Endothelial cell of umbilical vein (primary cell): Measurements from ENCODE around the gene FBXO11. TPM values are rescaled to one million over a fixed set of nuclear protein-coding genes. Genes with fewer than 3 reads are reported as not detected.

Experiments used
- BruUV-seq: library from RNA; stranded (reverse); fragments of 400-500 nt; replicated peaks from 2 replicates; lab custom pipeline; 2021; lab: Mats Ljungman, UMichigan
- CTCF ChIA-PET: fragments of 300-600, 350-600 bp; sonication (Branson Sonifier 250); formaldehyde crosslinking; loops from one replicate; lab custom pipeline; 2021; ENCODE audit warnings: antibody characterized with exemption, inconsistent platforms; lab: Charles Lee
- POLR2A ChIA-PET: fragments of 300-600, 350-600 bp; sonication (Branson Sonifier 250); formaldehyde crosslinking; loops from one replicate; lab custom pipeline; 2021; ENCODE audit warnings: antibody characterized with exemption, inconsistent platforms; lab: Charles Lee
- DNase-seq: peaks from one replicate; pipeline ENCODE4 v3.0.0-alpha.2; 2011; ENCODE audit warnings: low read depth, low spot score
- FAIRE-seq: peaks from 2 replicates; lab custom pipeline; 2011; peaks lifted over from hg19 to GRCh38; lab: Jason Lieb, UNC
- H2AFZ ChIP-seq: 2 replicates; pipeline ENCODE4 v1.6.0; 2012; ENCODE audit warnings: low read depth, low read length, control low read depth, inconsistent platforms
- H3K27ac ChIP-seq: 2 replicates; pipeline ENCODE4 v1.5.1; 2011; ENCODE audit warnings: low read depth, mild to moderate bottlenecking, control low read depth, low read length, moderate library complexity; ENCODE audit not compliant: insufficient read depth
- H3K27me3 ChIP-seq, 2 experiments: 2 replicates each; pipeline versions ENCODE4 v1.6.0 to v1.6.1; 2011; ENCODE audit warnings: low read length in 2 of 2, mixed read lengths in 1 of 2; ENCODE audit not compliant: control insufficient read depth in 2 of 2, insufficient read depth in 2 of 2
- H3K36me3 ChIP-seq, 2 experiments: 2 replicates in 1 of 2; 3 replicates in 1 of 2; pipeline ENCODE4 v1.5.1; 2011; ENCODE audit warnings: low read length in 2 of 2, mild to moderate bottlenecking in 1 of 2, moderate library complexity in 1 of 2; ENCODE audit not compliant: control insufficient read depth in 2 of 2, insufficient read depth in 2 of 2; ENCODE audit errors: extremely low read depth in 1 of 2
- H3K4me1 ChIP-seq: 3 replicates; pipeline ENCODE4 v1.5.1; 2011; ENCODE audit warnings: mild to moderate bottlenecking, low read length; ENCODE audit not compliant: control insufficient read depth, insufficient read depth; ENCODE audit errors: extremely low read depth
- H3K4me2 ChIP-seq: 2 replicates; pipeline ENCODE4 v1.6.1; 2011; ENCODE audit warnings: low read length, control low read depth, mixed read lengths; ENCODE audit not compliant: insufficient read depth
- H3K4me3 ChIP-seq, 3 experiments: fragments of 200-600 bp in 1 of 3; sonication (generic), shearing (Covaris generic) in 1 of 3; replicated peaks in 1 of 3; 2 replicates each; pipeline ENCODE4 v1.5.1; 2011 to 2016; ENCODE audit warnings: control low read depth in 3 of 3, low read length in 3 of 3, mild to moderate bottlenecking in 2 of 3, inconsistent platforms in 1 of 3, low read depth in 1 of 3, moderate library complexity in 1 of 3; ENCODE audit not compliant: insufficient read depth in 1 of 3
- H3K79me2 ChIP-seq: 2 replicates; pipeline ENCODE4 v1.6.0; 2012; ENCODE audit warnings: low read length, inconsistent platforms; ENCODE audit not compliant: control insufficient read depth, insufficient read depth
- H3K9ac ChIP-seq: replicated peaks from 2 replicates; pipeline ENCODE3; 2011; ENCODE audit warnings: low read length, control low read depth; ENCODE audit not compliant: insufficient read depth; ENCODE audit errors: extremely low read depth
- H3K9me1 ChIP-seq: replicated peaks from 3 replicates; pipeline ENCODE4 v1.6.0; 2011; ENCODE audit warnings: mild to moderate bottlenecking, low read length; ENCODE audit not compliant: control insufficient read depth, insufficient read depth; ENCODE audit errors: extremely low read depth
- H3K9me3 ChIP-seq: replicated peaks from 2 replicates; pipeline ENCODE4 v1.5.1; 2012; ENCODE audit warnings: low read length, inconsistent platforms; ENCODE audit not compliant: control insufficient read depth, insufficient read depth
- H4K20me1 ChIP-seq: replicated peaks from 2 replicates; pipeline ENCODE3; 2011; ENCODE audit warnings: mild to moderate bottlenecking, low read length; ENCODE audit not compliant: control insufficient read depth, insufficient read depth; ENCODE audit errors: extremely low read depth
- CTCF ChIP-seq, 2 donors: IDR thresholded peaks; 1 replicate in 1 of 2; 2 replicates in 1 of 2; pipeline ENCODE4 v1.5.1; 2011; ENCODE audit warnings: low read length in 2 of 2, mild to moderate bottlenecking in 2 of 2, moderate library complexity in 2 of 2, control low read depth in 1 of 2, inconsistent platforms in 1 of 2, low read depth in 1 of 2; ENCODE audit not compliant: insufficient read depth in 1 of 2; ENCODE audit errors: extremely low read depth in 1 of 2
- EZH2 ChIP-seq: IDR thresholded peaks from 2 replicates; pipeline ENCODE4 v1.6.1; 2012; ENCODE audit warnings: borderline replicate concordance, low read depth, mild to moderate bottlenecking, moderate library complexity, low read length, inconsistent platforms; ENCODE audit not compliant: severe bottlenecking
- FOS ChIP-seq: IDR thresholded peaks from 2 replicates; pipeline ENCODE4 v1.6.1; 2011; ENCODE audit warnings: mild to moderate bottlenecking, low read length, moderate library complexity, borderline replicate concordance; ENCODE audit not compliant: insufficient read depth
- GATA2 ChIP-seq: IDR thresholded peaks from 2 replicates; pipeline ENCODE4 v1.7.0; 2011; ENCODE audit warnings: low read depth, mild to moderate bottlenecking, moderate library complexity, mixed read lengths, low read length; ENCODE audit not compliant: insufficient read length, insufficient read depth
- JUN ChIP-seq: IDR thresholded peaks from 2 replicates; pipeline ENCODE4 v1.6.1; 2011; ENCODE audit warnings: borderline replicate concordance, low read depth; ENCODE audit not compliant: insufficient read length, insufficient read depth
- MAX ChIP-seq: IDR thresholded peaks from 2 replicates; pipeline ENCODE4 v1.6.1; 2011; ENCODE audit not compliant: insufficient read depth, insufficient read length
- MYC ChIP-seq: IDR thresholded peaks from one replicate; pipeline ENCODE4 v1.6.1; 2011; ENCODE audit warnings: mild to moderate bottlenecking, low read depth, low read length
- POLR2A ChIP-seq: IDR thresholded peaks from 2 replicates; pipeline ENCODE4 v1.6.1; 2012; ENCODE audit warnings: low read depth, mild to moderate bottlenecking, control low read depth, low read length
- POLR2AphosphoS5 ChIP-seq: IDR thresholded peaks from 2 replicates; pipeline ENCODE4 v1.6.1; 2012; ENCODE audit warnings: low read depth, mild to moderate bottlenecking, control low read depth, low read length, moderate library complexity; ENCODE audit not compliant: insufficient read depth
- dilution Hi-C: fragments of 300-500 bp; cut with MboI; formaldehyde crosslinking; loops from one replicate; pipeline ENCODE4 v1.15.0; 2019; ENCODE audit warnings: low sequenced_read_pairs; ENCODE audit not compliant: extremely low pct_ligation_motif_present
- intact Hi-C: fragments of 100-400 bp; cut with micrococcal nuclease; formaldehyde crosslinking; loops from one replicate; pipeline ENCODE4 v1.10.0; 2022
- polyA plus RNA-seq, 4 experiments: library from polyadenylated mRNA; depleted of rRNA in 3 of 4; stranded (reverse) in 3 of 4; unstranded in 1 of 4; fragments of >200 nt; gene quantifications; 2 replicates each; pipeline versions ENCODE4 v1.2.1 to v1.2.3, GENCODE V29; 2011 to 2012; ENCODE audit warnings: missing spikeins in 1 of 4
- total RNA-seq: library from RNA; stranded (reverse); gene quantifications from 2 replicates; pipeline ENCODE4 v1.2.3, GENCODE V29; 2021

FBXO11 gene
- total and polyA plus RNA-seq, 2 donors (not counting 3 experiments of a cell fraction or from before 2014, with no cell fraction given), result 23.4 to 59.6 TPM

DNA sequence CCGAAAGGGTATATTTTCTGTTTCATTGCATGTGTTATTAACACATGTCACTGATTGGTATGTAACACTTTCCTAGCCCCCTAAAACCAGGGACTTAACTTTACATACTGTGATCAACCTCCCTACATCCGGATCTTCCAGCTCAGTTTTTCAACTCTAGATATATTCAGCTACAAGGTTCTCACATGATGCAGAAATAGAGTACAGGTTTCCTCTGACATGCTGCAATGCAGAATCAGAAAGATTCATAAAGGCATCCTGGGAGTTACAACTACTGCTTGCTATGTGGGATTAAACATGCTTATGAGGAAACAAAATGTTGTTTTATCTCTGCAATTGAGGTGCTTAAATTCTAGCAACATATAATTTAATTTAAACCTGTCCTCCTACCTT, 14.0 kb downstream of the FBXO11 start:
- H3K4me1 ChIP-seq, result no peaks in the 10 kb centered on the region
- TF ChIP-seq GATA2 (no peak), EZH2 (no peak), MAX (no peak), JUN (no peak), POLR2AphosphoS5 (no peak), MYC (no peak), POLR2A (no peak), FOS (no peak), CTCF (IDR thresholded peaks at IDR 0.05; ENCODE audit: extremely low read depth in 1 of 2, insufficient read depth in 1 of 2, low read depth in 1 of 2, low read length in 2 of 2) (no peak)
- no peak overlapping the region for H3K9ac ChIP-seq
- POLR2A ChIA-PET, result no interaction called here
- H3K27me3 ChIP-seq, result no peaks in the 10 kb centered on the region
- intact Hi-C loops (no loop called here), dilution Hi-C loops (no loop called here)
- H3K79me2 ChIP-seq, result peaks cover 100% of the 10 kb centered on the region
- no TSS peak for BruUV-seq
- H2AFZ ChIP-seq, result no peak overlapping the region
- H3K27ac ChIP-seq, result no peak overlapping the region
- peaks cover 3% of the 10 kb centered on the region for H3K9me1 ChIP-seq
- no peak overlapping the region for H3K4me3 ChIP-seq
- H3K36me3 ChIP-seq, result no peaks in the 10 kb centered on the region
- no peak overlapping the region for H3K4me2 ChIP-seq
- H3K9me3 ChIP-seq, result no peaks in the 10 kb centered on the region
- no peak for FAIRE-seq
- DNase-seq, result no peak
- CTCF ChIA-PET, result no interaction called here
- H4K20me1 ChIP-seq, result peaks cover 11% of the 10 kb centered on the region
